Glomerular endothelial cell (primary cell): ENCODE measurements around the gene SLC4A1AP. TPM values are rescaled to one million over a fixed set of nuclear protein-coding genes. Genes with fewer than 3 reads are reported as not detected.

Experiments
- DNase-seq: peaks from one replicate; pipeline ENCODE4 v3.0.0-alpha.2; 2011; ENCODE audit warnings: low read depth, low spot score; ENCODE audit errors: extremely low read depth
- total RNA-seq: library from RNA; depleted of rRNA; stranded (reverse); fragments of >200 nt; gene quantifications from 2 replicates; pipeline ENCODE4 v1.2.3, GENCODE V29; 2015

SLC4A1AP gene
- total RNA-seq, 1 donor from 2014 or later, result 26.4 TPM

- DNase-seq, result no peak
These were observed 53.5 kb downstream of the SLC4A1AP start for GRCh38 chr2:27717070-27717795.

DNA sequence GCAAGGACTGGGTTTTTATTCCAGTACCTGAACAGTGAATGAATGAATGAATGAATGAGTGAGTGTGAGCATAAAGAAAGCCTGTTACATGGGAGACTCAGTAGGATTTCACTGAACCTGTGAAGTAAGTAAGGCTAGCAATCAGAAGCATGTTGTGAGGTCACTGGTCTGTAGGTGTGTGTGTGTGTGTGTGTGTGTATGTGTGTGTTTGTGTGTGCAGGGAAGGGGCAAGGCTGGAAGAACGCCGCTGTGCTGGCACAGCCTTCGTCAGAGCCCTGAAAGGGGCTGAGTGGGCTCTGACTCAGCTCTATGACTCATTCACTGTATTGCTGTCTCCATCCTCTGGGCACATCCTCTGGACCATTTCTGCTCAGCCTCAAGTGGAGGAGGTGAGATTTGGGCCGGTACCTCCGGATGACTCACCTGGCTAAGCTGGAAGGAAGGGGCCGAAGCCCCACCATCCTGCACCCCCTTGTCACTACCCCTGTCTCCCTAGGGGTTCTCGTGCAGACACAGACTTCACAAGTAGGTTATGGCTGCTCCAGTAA lies 56.4 kb downstream of the SLC4A1AP start:
- no peak for DNase-seq

DNA sequence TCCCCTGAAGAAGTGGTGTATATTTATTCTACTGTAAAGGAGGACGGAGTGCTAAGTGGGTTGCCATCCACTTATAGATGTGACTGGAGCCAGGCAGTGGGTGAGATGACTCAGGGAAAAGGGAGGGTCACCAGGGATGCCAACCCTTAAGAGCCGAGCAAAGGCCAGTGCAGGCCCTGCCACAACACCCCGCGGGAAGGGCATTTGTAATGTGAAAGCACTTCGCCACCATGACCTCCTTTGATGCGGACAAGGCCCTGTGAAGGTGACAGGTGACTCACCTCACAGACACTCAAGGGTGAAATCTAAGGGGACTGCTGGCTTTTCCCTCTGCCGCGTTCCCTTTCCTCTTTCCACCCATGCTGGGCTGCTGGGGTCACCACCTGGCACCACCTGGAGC lies 57.6 kb downstream of the SLC4A1AP start:
- no peak for DNase-seq

DNA sequence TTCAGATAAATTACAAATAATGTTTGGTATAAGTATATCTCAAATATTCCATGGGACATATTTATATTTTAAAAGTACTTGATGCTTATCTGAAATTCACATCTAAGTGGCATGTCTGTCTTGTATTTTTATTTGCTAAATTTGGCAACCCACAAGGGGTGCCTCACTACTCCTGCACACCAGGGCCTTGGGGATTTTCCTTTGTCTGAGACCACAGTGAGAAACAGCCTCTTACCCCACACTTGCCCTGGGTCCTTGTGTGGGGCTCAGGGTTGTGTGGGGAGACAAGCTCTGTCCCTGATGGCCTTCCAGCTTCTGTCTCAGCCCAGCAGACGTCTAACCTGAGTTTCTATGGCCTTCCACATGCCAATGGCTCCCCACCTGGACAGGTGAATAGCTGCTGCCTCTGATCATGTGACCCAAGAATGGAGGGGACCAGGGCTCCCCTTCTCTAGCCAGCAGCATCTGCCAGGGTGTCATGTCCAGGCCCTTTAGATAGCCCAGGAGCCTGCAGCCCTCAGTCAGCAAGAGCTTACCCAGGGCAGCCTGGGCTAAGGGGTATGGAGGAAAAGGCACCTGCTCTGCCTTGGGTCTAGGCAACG lies 58.3 kb downstream of the SLC4A1AP start:
- no peak for DNase-seq

GRCh38 chr2:27723372-27724144 lies 59.9 kb downstream of the SLC4A1AP start:
- DNase-seq, result no peak

- DNase-seq, result no peak
These were observed 60.5 kb downstream of the SLC4A1AP start for GRCh38 chr2:27724191-27724590.

- DNase-seq, result no peak
These were observed 61.4 kb downstream of the SLC4A1AP start for GRCh38 chr2:27724905-27725701.

DNA sequence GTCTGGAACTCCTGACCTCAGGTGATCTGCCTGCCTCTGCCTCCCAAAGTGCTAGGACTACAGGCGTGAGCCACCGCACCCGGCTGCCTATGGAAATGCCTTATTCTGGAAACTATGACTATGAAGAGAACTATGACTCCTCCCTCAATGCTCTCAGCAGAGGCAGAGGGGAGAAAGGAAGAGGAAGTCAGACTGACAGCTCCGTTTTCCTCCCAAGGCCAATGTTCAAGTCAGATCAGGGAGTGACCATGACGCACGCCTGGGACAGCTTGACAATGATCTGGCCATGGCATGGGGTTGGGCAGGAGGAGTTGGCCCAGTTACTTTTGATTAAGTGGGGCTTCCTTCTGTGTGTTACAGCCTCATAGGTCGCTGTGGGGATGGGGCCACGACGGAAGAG lies 63.6 kb downstream of the SLC4A1AP start:
- DNase-seq, result no peak

- no peak for DNase-seq
These were observed 64.6 kb downstream of the SLC4A1AP start for GRCh38 chr2:27728081-27728858.

GRCh38 chr2:27729198-27729597 lies 65.5 kb downstream of the SLC4A1AP start:
- DNase-seq, result no peak

DNA sequence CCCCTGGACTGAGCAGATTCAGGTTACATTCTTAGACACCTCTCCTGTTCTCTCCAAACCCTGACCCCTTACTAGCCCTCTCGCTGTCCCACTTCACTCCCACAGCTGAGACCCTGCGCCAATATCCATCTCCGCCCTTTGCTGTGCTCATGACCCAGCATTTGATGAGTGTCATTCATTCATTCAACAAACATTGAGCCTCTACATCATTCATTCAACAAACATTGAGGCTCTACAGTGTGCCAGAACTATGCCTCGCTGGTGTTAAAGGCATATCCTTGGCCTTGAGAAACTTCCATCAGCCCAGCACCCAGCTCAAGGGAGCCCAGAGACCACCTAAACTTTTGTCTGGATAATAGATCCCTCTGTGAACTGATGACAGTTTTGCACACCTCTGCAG lies 65.9 kb downstream of the SLC4A1AP start:
- DNase-seq, result no peak

GRCh38 chr2:27730261-27730662 lies 66.6 kb downstream of the SLC4A1AP start:
- DNase-seq, result no peak

GRCh38 chr2:27730980-27731691 lies 67.4 kb downstream of the SLC4A1AP start:
- DNase-seq, result no peak

DNA sequence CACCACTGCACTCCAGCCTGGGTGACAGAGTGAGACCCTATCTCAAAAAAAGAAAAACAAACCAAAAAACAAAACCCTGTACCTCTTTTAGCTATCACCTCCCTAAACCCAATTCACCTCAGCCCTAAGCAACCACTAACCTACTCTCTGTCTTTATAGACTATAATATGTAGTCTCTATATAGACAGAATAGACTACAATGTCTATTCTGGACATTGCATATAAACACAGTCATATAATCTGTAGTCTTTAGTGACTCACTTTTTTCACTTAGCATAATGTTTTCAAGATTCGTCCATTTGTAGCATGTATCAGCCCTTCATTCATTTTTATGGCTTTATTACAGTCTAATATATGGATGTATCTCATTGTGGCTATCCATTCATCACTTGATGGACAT lies 70.6 kb downstream of the SLC4A1AP start:
- no peak for DNase-seq

GRCh38 chr2:27735263-27735904 lies 71.7 kb downstream of the SLC4A1AP start:
- no peak for DNase-seq

DNA sequence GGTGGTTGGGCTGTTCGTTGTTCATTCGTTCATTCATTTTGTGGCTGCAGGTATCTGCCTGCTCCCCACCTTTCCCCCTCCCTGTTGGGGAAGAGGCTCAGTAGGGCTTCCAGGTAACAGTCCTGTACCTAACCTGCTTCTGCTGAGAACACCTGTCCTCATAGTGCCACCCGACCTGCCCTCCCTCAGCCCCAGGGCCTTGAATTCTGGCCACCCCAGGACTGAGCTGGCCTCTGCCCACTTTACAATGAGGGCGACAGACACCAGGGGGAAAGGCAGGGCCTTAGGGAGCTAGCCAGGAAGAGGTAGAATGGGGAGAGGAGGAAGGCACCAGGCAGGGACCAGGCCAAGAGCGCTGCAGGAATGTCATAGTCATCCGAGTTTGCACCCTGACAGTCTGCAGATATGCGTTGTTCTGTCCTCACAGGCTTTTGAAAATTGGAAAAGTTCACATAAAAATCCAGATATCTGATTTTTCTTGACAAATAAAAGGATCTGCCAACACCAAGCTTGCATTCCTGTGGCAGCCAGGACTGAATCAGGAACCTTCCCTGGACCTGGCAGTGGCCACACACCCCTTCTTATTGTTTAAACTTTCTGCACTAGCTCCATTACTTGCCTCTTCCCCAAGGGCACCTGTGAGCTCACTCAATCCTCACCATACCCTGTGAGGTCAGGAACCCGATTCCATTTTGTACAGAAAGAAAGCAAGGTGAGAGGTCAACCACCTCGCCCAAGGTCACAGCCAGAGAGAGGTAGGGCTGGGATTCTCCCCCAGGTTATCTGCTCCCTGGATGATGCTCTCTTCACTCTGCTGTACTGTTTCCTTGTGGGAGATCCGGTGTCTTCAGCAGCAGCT lies 72.6 kb downstream of the SLC4A1AP start:
- no peak for DNase-seq

DNA sequence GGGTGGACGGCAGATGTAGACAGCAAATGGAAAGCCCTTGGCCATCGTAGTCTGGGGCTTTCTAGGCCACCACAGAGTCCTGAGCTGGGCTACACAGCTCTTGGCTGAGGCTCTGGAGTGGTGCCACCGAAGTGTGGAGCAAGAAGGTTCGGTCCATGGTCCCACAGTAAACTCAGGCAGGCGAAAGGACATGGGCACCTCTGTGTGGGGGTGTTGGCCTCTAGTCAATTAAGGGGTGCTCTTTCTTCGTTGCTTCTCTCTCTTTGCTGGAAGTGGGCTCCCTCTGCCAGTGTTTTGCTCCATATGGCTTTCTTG lies 73.2 kb downstream of the SLC4A1AP start:
- no peak for DNase-seq

- peak; percentile 61 for DNase-seq
These were observed 74.1 kb downstream of the SLC4A1AP start for GRCh38 chr2:27737676-27738348.
